Astrocyte (in vitro differentiated cells and primary cell): ENCODE results near the gene LRRC45. TPM values are rescaled to one million over a fixed set of nuclear protein-coding genes. Genes with fewer than 3 reads are reported as not detected.

ENCODE experiments used
- DNase-seq: peaks from one replicate; pipeline ENCODE4 v3.0.0-alpha.2; 2010; ENCODE audit warnings: low read depth
- FAIRE-seq: peaks from 2 replicates; lab custom pipeline; 2011; peaks lifted over from hg19 to GRCh38; lab: Jason Lieb, UNC
- H2AFZ ChIP-seq: 2 replicates; pipeline ENCODE4 v1.6.0; 2012; ENCODE audit warnings: low read depth, low read length, inconsistent platforms
- H3K27ac ChIP-seq: 2 replicates; pipeline ENCODE4 v1.5.1; 2011; ENCODE audit warnings: low read depth, low read length, inconsistent platforms
- H3K27me3 ChIP-seq: 2 replicates; pipeline ENCODE4 v1.6.0; 2011; ENCODE audit warnings: low read length, inconsistent platforms; ENCODE audit not compliant: insufficient read depth
- H3K36me3 ChIP-seq: 2 replicates; pipeline ENCODE4 v1.5.1; 2011; ENCODE audit warnings: low read length, inconsistent platforms; ENCODE audit not compliant: insufficient read depth
- H3K4me1 ChIP-seq: 2 replicates; pipeline ENCODE4 v1.5.1; 2011; ENCODE audit warnings: low read length, inconsistent platforms; ENCODE audit not compliant: insufficient read depth
- H3K4me2 ChIP-seq: 2 replicates; pipeline ENCODE4 v1.6.0; 2012; ENCODE audit warnings: low read length, inconsistent platforms
- H3K4me3 ChIP-seq: 2 replicates; pipeline ENCODE4 v1.5.1; 2011; ENCODE audit warnings: low read depth, mild to moderate bottlenecking, low read length, inconsistent platforms; ENCODE audit not compliant: insufficient read depth
- H3K79me2 ChIP-seq: 2 replicates; pipeline ENCODE4 v1.6.0; 2012; ENCODE audit warnings: mild to moderate bottlenecking, low read length, inconsistent platforms; ENCODE audit not compliant: insufficient read depth
- H3K9ac ChIP-seq: 2 replicates; pipeline ENCODE4 v1.6.0; 2012; ENCODE audit warnings: mild to moderate bottlenecking, low read length, inconsistent platforms
- H3K9me3 ChIP-seq: 2 replicates; pipeline ENCODE4 v1.5.1; 2012; ENCODE audit warnings: low read depth, mild to moderate bottlenecking, low read length, inconsistent platforms; ENCODE audit not compliant: insufficient read depth
- H4K20me1 ChIP-seq: 2 replicates; pipeline ENCODE4 v1.6.0; 2012; ENCODE audit warnings: low read length, inconsistent platforms; ENCODE audit not compliant: insufficient read depth
- H3K27ac Mint-ChIP-seq: one replicate; pipeline ENCODE4 v1.8.0; 2021; ENCODE audit warnings: mild to moderate bottlenecking, mixed read lengths; ENCODE audit not compliant: unreplicated experiment
- H3K27me3 Mint-ChIP-seq: one replicate; pipeline ENCODE4 v1.8.0; 2021; ENCODE audit warnings: low read depth, mixed read lengths; ENCODE audit not compliant: unreplicated experiment
- H3K36me3 Mint-ChIP-seq: one replicate; pipeline ENCODE4 v1.8.0; 2021; ENCODE audit warnings: low read depth, mixed read lengths; ENCODE audit not compliant: unreplicated experiment
- H3K4me1 Mint-ChIP-seq: one replicate; pipeline ENCODE4 v1.8.0; 2021; ENCODE audit warnings: low read depth, mixed read lengths; ENCODE audit not compliant: unreplicated experiment
- H3K4me3 Mint-ChIP-seq: one replicate; pipeline ENCODE4 v1.8.0; 2021; ENCODE audit warnings: mild to moderate bottlenecking, moderate library complexity, mixed read lengths; ENCODE audit not compliant: unreplicated experiment
- H3K9me3 Mint-ChIP-seq: one replicate; pipeline ENCODE4 v1.8.0; 2021; ENCODE audit warnings: mild to moderate bottlenecking, mixed read lengths; ENCODE audit not compliant: unreplicated experiment
- EZH2 ChIP-seq: IDR thresholded peaks from 2 replicates; pipeline ENCODE4 v1.6.1; 2012; ENCODE audit warnings: mild to moderate bottlenecking, low read length, inconsistent platforms; ENCODE audit not compliant: insufficient read depth
- total RNA-seq: library from RNA; stranded (reverse); gene quantifications from 2 replicates; pipeline ENCODE4 v1.2.1, GENCODE V29; 2021
- TF ChIP-seq, protein P1 (sequence below): IDR thresholded peaks from 2 replicates; pipeline ENCODE4 v1.5.1; 2011; ENCODE audit warnings: low read depth, mild to moderate bottlenecking, inconsistent platforms, low read length, moderate library complexity; ENCODE audit not compliant: insufficient read depth

Gene LRRC45
- total RNA-seq, 1 donor from 2014 or later: 6.6 TPM

DNA sequence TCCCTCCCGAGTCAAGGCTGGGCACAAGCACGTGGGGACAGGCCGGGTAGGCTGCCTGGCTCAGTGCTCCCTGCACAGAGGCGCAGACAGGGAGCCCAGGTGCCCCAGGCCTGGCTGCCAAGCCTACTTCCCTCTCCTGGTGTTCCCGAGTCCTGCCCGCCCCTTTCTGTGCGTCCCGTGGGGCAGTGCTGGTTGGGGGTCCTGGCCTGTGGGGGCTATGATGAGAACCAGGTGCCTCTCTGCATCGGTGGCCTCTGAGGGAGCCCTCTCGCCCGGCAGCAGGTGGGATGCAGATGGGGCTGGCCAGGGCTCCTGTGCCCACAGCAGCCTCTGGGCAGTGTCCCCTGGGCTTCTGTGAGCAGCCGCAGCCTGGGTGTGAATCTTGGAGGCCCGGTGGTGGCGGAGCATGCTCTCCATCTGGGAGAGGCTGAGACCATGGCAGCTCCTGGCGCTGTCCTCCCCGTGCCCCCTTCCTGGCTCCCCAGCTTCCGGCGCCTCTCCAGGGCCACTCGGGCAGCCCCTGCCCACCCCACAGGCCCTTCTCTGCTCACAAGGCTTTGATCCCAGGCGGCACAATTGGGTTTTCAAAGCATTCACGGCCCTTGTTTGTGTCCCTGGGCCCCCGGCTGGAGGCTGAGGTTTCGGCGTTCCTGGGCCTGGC is 7.7 kb upstream of the LRRC45 start:
- no peak overlapping the region for H3K4me3 ChIP-seq
- Mint-ChIP-seq H3K4me1 (no peaks in the 10 kb centered on the region), H3K9me3 (no peaks in the 10 kb centered on the region), H3K27ac (no peak overlapping the region), H3K27me3 (no peaks in the 10 kb centered on the region), H3K4me3 (no peak overlapping the region), H3K36me3 (no peaks in the 10 kb centered on the region)
- peaks cover 5% of the 10 kb centered on the region for H3K79me2 ChIP-seq
- FAIRE-seq (no peak), DNase-seq (no peak)
- peaks cover 11% of the 10 kb centered on the region for H4K20me1 ChIP-seq
- TF ChIP-seq, protein P1, sequence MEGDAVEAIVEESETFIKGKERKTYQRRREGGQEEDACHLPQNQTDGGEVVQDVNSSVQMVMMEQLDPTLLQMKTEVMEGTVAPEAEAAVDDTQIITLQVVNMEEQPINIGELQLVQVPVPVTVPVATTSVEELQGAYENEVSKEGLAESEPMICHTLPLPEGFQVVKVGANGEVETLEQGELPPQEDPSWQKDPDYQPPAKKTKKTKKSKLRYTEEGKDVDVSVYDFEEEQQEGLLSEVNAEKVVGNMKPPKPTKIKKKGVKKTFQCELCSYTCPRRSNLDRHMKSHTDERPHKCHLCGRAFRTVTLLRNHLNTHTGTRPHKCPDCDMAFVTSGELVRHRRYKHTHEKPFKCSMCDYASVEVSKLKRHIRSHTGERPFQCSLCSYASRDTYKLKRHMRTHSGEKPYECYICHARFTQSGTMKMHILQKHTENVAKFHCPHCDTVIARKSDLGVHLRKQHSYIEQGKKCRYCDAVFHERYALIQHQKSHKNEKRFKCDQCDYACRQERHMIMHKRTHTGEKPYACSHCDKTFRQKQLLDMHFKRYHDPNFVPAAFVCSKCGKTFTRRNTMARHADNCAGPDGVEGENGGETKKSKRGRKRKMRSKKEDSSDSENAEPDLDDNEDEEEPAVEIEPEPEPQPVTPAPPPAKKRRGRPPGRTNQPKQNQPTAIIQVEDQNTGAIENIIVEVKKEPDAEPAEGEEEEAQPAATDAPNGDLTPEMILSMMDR: no peak
- TF ChIP-seq EZH2: no peak
- H3K27me3 ChIP-seq: no peaks in the 10 kb centered on the region
- H3K4me1 ChIP-seq: no peaks in the 10 kb centered on the region
- no peak overlapping the region for H2AFZ ChIP-seq
- no peak overlapping the region for H3K9ac ChIP-seq
- no peak overlapping the region for H3K4me2 ChIP-seq
- no peak overlapping the region for H3K27ac ChIP-seq
- no peaks in the 10 kb centered on the region for H3K9me3 ChIP-seq
- no peaks in the 10 kb centered on the region for H3K36me3 ChIP-seq

DNA sequence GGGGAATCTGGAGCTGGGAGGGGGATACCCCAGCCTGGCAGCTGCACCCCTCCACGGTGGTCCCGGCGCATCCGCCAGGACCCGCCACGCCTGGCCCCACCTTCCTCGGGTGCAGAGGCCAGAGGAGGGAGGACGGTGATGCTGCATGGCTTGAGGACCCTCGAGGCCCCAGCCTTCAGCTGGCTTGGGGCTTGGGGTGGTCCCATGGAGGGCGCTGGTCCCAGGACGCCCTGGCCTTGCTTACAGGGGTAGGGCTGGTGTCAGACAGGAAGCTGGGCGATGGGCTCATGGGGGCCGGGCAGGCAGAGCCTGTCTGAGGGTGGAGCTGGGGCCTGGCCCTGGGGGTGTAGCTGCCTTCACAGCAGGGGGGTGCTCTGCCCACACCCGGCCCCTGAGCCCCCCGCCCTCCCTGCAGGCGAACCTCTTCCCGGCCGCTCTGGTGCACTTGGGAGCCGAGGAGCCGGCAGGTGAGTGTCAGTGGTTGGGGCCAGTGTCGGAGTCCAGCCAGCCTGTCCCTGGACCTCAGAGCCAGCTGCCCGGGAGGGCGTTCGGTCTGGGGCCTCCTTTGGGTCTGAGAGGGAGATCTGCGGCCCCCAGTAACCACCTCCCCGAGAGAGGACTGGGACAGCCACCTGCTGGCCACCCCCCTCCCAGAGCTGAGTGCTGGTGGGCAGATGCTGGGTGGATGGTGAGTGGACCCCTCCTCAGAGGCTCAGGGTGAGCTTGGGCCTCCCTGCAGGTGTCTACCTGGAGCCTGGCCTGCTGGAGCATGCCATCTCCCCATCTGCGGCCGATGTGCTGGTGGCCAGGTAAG is 6.8 kb upstream of the LRRC45 start:
- Histone ChIP-seq H3K4me1 (peaks cover 4% of the 10 kb centered on the region), H3K9ac (no peak overlapping the region), H2AFZ (no peak overlapping the region), H3K79me2 (peaks cover 6% of the 10 kb centered on the region), H3K27me3 (no peaks in the 10 kb centered on the region), H3K36me3 (no peaks in the 10 kb centered on the region), H3K27ac (no peak overlapping the region), H3K4me2 (no peak overlapping the region), H4K20me1 (peaks cover 19% of the 10 kb centered on the region), H3K9me3 (no peaks in the 10 kb centered on the region), H3K4me3 (no peak overlapping the region)
- Mint-ChIP-seq H3K4me1 (no peaks in the 10 kb centered on the region), H3K4me3 (no peak overlapping the region), H3K27ac (no peak overlapping the region), H3K27me3 (no peaks in the 10 kb centered on the region), H3K36me3 (no peaks in the 10 kb centered on the region), H3K9me3 (no peaks in the 10 kb centered on the region)
- TF ChIP-seq EZH2: no peak
- TF ChIP-seq, protein P1: no peak
- no peak for DNase-seq
- FAIRE-seq: no peak
